Medulla oblongata (tissue), 1 donor: ENCODE measurements around the gene SERTAD1.
A peak's percentile ranks its signal among the peaks of the same experiment; 100 is the strongest.
"Not testable (repeated sequence)": the region's sequence is repeated elsewhere in the genome, so short reads cannot be mapped to it uniquely, and the experiment has no call there.

Source experiments
- DNase-seq: peaks from one replicate; pipeline ENCODE4 v3.0.0-alpha.2; 2015; ENCODE audit errors: extremely low spot score

Gene SERTAD1

GRCh38 chr19:40450664-40451063 lies 24.9 kb upstream of the SERTAD1 start:
- no peak for DNase-seq

GRCh38 chr19:40449506-40449905 lies 23.7 kb upstream of the SERTAD1 start:
- DNase-seq = no peak

GRCh38 chr19:40446263-40446784 lies 20.5 kb upstream of the SERTAD1 start:
- no peak for DNase-seq

- DNase-seq = no peak
Measured at GRCh38 chr19:40445780-40446262, 20.0 kb upstream of the SERTAD1 start.

- no peak for DNase-seq
Measured at GRCh38 chr19:40444825-40445312, 19.1 kb upstream of the SERTAD1 start.

- peak; percentile 98 for DNase-seq
Measured at GRCh38 chr19:40444000-40444824, 18.4 kb upstream of the SERTAD1 start, which contains the start of gene SERTAD3. Gene SERTAD3 (minus strand): TSS chr19:40444335. CDS start chr19:40442080, 2,255 bp downstream.

GRCh38 chr19:40443131-40443999 lies 17.6 kb upstream of the SERTAD1 start:
- DNase-seq = peak; percentile 99

- no peak for DNase-seq
Measured at GRCh38 chr19:40442328-40443130, 16.7 kb upstream of the SERTAD1 start.

GRCh38 chr19:40441719-40442253 lies 16.0 kb upstream of the SERTAD1 start:
- DNase-seq = no peak

- no peak for DNase-seq
Measured at GRCh38 chr19:40438284-40438683, 12.5 kb upstream of the SERTAD1 start.

- DNase-seq = peak; percentile 92
Measured at GRCh38 chr19:40433391-40434216, 7.8 kb upstream of the SERTAD1 start.

GRCh38 chr19:40432760-40433159 lies 7.0 kb upstream of the SERTAD1 start:
- not testable (repeated sequence) for DNase-seq

GRCh38 chr19:40431698-40432097 lies 5.9 kb upstream of the SERTAD1 start:
- DNase-seq = no peak

GRCh38 chr19:40430242-40430641 lies 4.5 kb upstream of the SERTAD1 start:
- DNase-seq = not testable (repeated sequence)

GRCh38 chr19:40428197-40428596 lies 2.4 kb upstream of the SERTAD1 start:
- DNase-seq = not testable (repeated sequence)

- peak; percentile 61 for DNase-seq
Measured at GRCh38 chr19:40424637-40425449, 949 bp downstream of the SERTAD1 start.

- DNase-seq = no peak
Measured at GRCh38 chr19:40423938-40424337, 1.9 kb downstream of the SERTAD1 start.

GRCh38 chr19:40422748-40423566 lies 2.8 kb downstream of the SERTAD1 start:
- DNase-seq = no peak
